ENCODE measurements around the gene TBC1D16. TPM values are rescaled to one million over a fixed set of nuclear protein-coding genes. Genes with fewer than 3 reads are reported as not detected.

TBC1D16 gene
- total RNA-seq, 1 donor from 2014 or later, result 23.7 TPM

DNA sequence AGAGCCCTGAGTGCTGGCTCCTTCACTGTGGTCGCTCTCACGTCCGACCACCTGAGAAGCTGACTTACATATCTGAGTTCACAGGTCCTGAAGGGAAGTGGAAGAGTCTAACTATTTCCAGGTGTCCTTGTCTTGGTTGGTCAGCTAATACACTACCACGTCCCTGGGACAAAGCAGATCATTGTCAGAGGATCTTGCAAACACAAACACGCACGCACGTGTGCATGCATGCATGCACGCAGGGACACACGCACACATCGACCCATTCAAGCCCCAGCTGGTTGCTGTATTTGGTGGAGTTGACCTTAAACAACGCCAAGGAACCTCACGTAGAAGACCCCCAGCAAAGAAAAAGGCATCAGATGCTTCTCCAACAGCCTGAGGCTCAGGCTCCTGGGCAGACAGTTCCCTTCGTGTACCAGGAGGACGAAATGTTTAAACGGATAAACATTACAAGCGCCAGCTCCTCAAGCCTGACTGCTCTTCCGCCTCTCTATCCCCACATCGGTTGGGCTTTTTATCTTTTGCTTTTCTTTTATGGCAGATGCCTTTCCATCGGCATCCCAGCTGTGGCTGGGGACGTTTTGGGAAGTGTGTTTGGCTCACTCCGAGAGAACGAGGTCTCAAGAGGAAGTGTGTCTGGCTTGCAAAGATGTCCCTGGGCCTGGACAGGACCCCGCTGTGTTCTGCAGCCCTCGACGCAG is 95.8 kb downstream of the TBC1D16 start:
- DNase-seq (ENCODE audit: low read depth) (no peak), FAIRE-seq (peak; percentile 79)
- H3K36me3 ChIP-seq (ENCODE audit: control insufficient read depth, insufficient read depth, low read length), result peaks cover 10% of the 10 kb centered on the region

DNA sequence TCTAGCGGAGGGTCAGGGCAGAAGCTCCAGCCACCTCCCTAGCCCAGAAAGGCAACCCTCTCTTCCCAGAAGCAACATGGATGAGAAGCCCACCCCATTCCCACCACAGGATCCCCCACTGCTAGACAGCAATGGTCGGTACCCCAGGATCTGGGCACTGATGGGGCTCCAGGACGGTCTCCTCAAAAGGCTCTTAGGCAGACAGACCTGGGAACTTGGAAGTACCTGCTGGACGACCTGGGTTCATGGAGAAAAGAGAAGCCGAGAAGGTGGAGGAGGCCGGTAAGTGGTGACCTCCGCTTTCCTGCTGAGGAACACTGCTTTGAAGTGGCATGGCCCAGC is 96.6 kb downstream of the TBC1D16 start:
- FAIRE-seq, result no peak
- peaks cover 8% of the 10 kb centered on the region for H3K36me3 ChIP-seq (ENCODE audit: control insufficient read depth, insufficient read depth, low read length)

More for the DNA sequence above, 95.8 kb downstream of the TBC1D16 start:
- Histone ChIP-seq H3K27me3 (ENCODE audit: control insufficient read depth, insufficient read depth, low read length) (no peaks in the 10 kb centered on the region), H3K4me3 (ENCODE audit: low read depth, low read length) (no peak overlapping the region)
- TF ChIP-seq, protein P1, sequence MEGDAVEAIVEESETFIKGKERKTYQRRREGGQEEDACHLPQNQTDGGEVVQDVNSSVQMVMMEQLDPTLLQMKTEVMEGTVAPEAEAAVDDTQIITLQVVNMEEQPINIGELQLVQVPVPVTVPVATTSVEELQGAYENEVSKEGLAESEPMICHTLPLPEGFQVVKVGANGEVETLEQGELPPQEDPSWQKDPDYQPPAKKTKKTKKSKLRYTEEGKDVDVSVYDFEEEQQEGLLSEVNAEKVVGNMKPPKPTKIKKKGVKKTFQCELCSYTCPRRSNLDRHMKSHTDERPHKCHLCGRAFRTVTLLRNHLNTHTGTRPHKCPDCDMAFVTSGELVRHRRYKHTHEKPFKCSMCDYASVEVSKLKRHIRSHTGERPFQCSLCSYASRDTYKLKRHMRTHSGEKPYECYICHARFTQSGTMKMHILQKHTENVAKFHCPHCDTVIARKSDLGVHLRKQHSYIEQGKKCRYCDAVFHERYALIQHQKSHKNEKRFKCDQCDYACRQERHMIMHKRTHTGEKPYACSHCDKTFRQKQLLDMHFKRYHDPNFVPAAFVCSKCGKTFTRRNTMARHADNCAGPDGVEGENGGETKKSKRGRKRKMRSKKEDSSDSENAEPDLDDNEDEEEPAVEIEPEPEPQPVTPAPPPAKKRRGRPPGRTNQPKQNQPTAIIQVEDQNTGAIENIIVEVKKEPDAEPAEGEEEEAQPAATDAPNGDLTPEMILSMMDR (IDR thresholded peaks at IDR 0.05; ENCODE audit: insufficient read depth, low read length, severe bottlenecking), result no peak

DNA sequence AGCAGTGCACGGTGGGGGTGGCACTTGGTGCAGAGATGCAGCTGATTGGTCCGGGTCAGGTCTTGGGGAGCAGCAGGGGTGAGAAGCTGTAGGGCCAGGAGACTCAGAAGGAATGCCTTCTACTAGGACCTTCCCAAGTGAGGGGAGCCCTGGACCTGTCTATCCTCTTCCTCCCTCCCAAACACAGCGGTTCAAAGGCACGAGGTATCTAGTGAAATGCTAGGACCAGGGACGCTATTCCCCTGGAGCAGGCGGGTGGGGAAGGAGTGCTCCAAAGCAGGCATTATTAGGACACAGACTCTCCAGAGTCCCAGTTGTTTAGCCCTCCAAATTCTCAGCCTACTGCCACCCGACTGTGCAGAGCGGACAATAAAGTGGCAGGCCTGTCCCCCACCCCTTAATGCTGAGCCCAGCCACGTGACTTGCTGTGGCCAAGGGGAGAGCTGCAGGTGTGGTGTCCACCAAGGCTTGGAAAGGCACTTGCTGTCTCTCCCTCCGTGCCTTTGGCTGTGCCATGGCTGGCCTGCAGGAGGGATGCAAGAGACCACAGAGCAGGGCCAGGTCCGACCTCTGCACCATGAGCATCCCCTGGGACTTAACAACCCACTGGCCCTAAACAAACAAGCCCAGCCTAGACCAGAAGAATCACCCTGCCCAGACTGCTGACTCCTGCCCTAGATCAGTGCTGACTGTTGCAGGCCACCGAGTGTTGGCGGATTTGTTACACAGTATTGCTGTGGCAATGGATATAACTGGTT is 97.2 kb downstream of the TBC1D16 start:
- FAIRE-seq, result peak; percentile 36
- no peak for DNase-seq (ENCODE audit: low read depth)
- H3K4me3 ChIP-seq (ENCODE audit: low read depth, low read length), result no peak overlapping the region
- H3K36me3 ChIP-seq (ENCODE audit: control insufficient read depth, insufficient read depth, low read length), result peaks cover 7% of the 10 kb centered on the region
- TF ChIP-seq, protein P1 (IDR thresholded peaks at IDR 0.05; ENCODE audit: insufficient read depth, low read length, severe bottlenecking), result no peak
- no peaks in the 10 kb centered on the region for H3K27me3 ChIP-seq (ENCODE audit: control insufficient read depth, insufficient read depth, low read length)

More for the DNA sequence above, 96.6 kb downstream of the TBC1D16 start:
- H3K27me3 ChIP-seq (ENCODE audit: control insufficient read depth, insufficient read depth, low read length), result no peaks in the 10 kb centered on the region
- H3K4me3 ChIP-seq (ENCODE audit: low read depth, low read length), result no peak overlapping the region
- DNase-seq (ENCODE audit: low read depth), result no peak
- TF ChIP-seq, protein P1 (IDR thresholded peaks at IDR 0.05; ENCODE audit: insufficient read depth, low read length, severe bottlenecking), result no peak

DNA sequence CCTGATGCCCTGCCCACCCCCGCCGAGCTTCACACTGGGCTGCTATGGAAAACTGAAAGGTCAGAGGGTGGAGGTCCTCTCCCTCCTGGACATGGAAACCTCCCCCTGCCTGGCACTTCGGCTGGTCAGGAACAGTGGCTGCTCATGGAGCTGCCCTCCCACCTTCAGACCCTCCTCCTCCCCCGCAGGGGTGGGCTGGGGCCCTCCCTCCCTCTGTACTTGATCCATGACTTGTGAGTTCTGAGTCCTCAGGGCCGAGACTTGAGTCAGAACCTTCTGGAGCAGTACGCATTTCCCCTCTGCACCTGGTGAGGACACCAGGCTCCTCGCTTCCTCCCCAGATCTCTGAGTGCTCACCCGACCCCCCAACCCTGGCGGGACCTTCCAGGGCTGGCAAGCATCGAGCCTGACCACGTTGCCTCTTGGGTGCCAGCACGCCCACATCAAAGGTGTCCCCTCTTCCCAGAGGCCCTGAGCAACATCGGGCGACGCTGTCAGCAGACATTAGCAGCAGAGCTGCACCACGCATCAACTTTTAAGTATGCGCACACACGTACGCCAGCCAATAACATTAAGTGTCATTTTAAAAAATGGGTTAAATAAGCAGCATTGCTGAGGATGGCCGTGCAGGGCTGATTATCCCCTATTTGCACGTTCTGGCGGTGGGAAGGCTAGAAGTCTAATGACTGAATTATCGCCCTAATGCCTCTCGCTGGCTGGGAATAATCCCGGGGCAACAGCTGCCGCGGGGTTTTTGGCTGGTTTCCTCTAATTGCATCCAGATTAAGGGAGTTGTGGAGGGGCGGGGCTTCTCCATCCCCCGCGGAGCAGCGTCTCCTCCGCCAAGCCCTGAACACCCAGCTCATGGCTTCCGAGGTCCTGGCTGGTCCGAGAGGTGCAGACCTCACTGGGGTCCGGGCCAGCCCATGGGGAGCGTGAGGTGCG is 98.0 kb downstream of the TBC1D16 start:
- Histone ChIP-seq H3K36me3 (ENCODE audit: control insufficient read depth, insufficient read depth, low read length) (peaks cover 6% of the 10 kb centered on the region), H3K4me3 (ENCODE audit: low read depth, low read length) (no peak overlapping the region), H3K27me3 (ENCODE audit: control insufficient read depth, insufficient read depth, low read length) (no peaks in the 10 kb centered on the region)
- TF ChIP-seq, protein P1 (IDR thresholded peaks at IDR 0.05; ENCODE audit: insufficient read depth, low read length, severe bottlenecking), result no peak
- FAIRE-seq (no peak), DNase-seq (ENCODE audit: low read depth) (no peak)

DNA sequence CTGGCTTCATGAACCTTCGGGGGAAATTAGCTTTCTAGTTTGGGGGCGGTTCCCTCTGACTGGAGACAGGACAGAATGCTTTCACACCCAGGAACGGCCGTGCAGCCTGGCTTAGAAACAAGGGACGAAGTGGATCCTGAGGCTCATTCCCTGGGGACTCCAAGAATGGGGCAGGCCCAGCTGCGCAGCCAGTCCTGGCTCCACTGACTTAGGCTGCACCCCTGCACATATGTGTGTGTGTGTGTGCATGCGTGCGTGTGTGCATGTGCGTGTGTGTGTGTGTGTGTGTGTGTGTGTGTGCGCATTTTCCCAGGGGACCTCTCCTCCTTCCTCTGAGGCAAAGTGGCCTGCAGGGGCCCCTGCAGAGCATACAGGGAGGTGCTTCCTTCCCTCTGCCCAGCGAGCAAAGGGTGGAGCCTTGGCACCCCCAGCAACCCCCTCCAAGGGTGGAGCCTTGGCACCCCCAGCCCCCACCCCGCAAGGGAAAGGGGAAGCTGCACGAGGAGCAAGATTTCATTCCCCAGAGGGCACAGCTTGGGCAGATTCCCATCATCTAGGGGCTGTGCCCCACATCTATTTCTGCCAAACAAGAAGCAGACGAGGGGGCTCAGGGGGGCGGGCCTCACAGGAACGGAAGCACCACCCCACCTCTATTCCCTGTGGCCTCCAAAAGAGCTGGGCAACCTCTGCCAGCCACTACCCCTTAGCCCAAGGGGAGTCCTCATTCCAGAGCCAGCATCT is 98.9 kb downstream of the TBC1D16 start:
- TF ChIP-seq, protein P1 (IDR thresholded peaks at IDR 0.05; ENCODE audit: insufficient read depth, low read length, severe bottlenecking), result no peak
- DNase-seq (ENCODE audit: low read depth) (no peak), FAIRE-seq (no peak)
- Histone ChIP-seq H3K4me3 (ENCODE audit: low read depth, low read length) (no peak overlapping the region), H3K27me3 (ENCODE audit: control insufficient read depth, insufficient read depth, low read length) (peaks cover 2% of the 10 kb centered on the region), H3K36me3 (ENCODE audit: control insufficient read depth, insufficient read depth, low read length) (peaks cover 4% of the 10 kb centered on the region)

Measured in bronchial epithelial cell (primary cell).